ENCODE measurements around the gene OR4D2.
"Not testable (repeated sequence)": the region's sequence is repeated elsewhere in the genome, so short reads cannot be mapped to it uniquely, and the experiment has no call there.

Gene OR4D2

GRCh38 chr17:58136669-58137279, 30.0 kb upstream of the OR4D2 start:
- DNase-seq (ENCODE audit: low spot score) = peak; percentile 40
- peak; percentile 75 for TF ChIP-seq CTCF (conservative IDR thresholded peaks at IDR 0.05; ENCODE audit: low read depth)
- H3K27ac ChIP-seq = no peak overlapping the region
- CTCF ChIA-PET = interaction anchor here (0.6 to 1.1 kb wide), 4 partner anchors 9 to 1240 kb away, joined by 3 to 4 read pairs (median 3); no protein-coding TSS in a partner anchor
- POLR2A ChIA-PET (ENCODE audit: low non-redundant PET) = no interaction called here

GRCh38 chr17:58141505-58141904, 25.3 kb upstream of the OR4D2 start:
- TF ChIP-seq CTCF (conservative IDR thresholded peaks at IDR 0.05; ENCODE audit: low read depth) = no peak
- no peak overlapping the region for H3K27ac ChIP-seq
- ChIA-PET POLR2A (ENCODE audit: low non-redundant PET) (no interaction called here), CTCF (no interaction called here)
- DNase-seq (ENCODE audit: low spot score) = no peak

GRCh38 chr17:58143335-58143734, 23.4 kb upstream of the OR4D2 start:
- POLR2A ChIA-PET (ENCODE audit: low non-redundant PET); H3K27ac ChIP-seq; CTCF ChIA-PET: not testable (repeated sequence)

GRCh38 chr17:58144801-58145200, 22.0 kb upstream of the OR4D2 start:
- POLR2A ChIA-PET (ENCODE audit: low non-redundant PET) = no interaction called here

More at GRCh38 chr17:58143335-58143734, 23.4 kb upstream of the OR4D2 start:
- DNase-seq (ENCODE audit: low spot score) = not testable (repeated sequence)

GRCh38 chr17:58147930-58148434, 18.8 kb upstream of the OR4D2 start, which contains the start of gene OR4D1:
OR4D1 (plus strand) TSS chr17:58148384; CDS start chr17:58155154, 6,770 bp downstream.
- no peak for TF ChIP-seq CTCF (conservative IDR thresholded peaks at IDR 0.05; ENCODE audit: low read depth)
- H3K27ac ChIP-seq = no peak within 1 kb of the TSS
- DNase-seq (ENCODE audit: low spot score) = no peak
- CTCF ChIA-PET = interaction anchor here (0.8 kb wide), 1 partner anchor 46 kb away, joined by 4 read pairs; no protein-coding TSS in a partner anchor
- POLR2A ChIA-PET (ENCODE audit: low non-redundant PET) = no interaction called here

More at GRCh38 chr17:58144801-58145200, 22.0 kb upstream of the OR4D2 start:
- H3K27ac ChIP-seq = no peak overlapping the region
- CTCF ChIA-PET = no interaction called here
- DNase-seq (ENCODE audit: low spot score) = no peak
- TF ChIP-seq CTCF (conservative IDR thresholded peaks at IDR 0.05; ENCODE audit: low read depth) = no peak

GRCh38 chr17:58148609-58149008, 18.2 kb upstream of the OR4D2 start:
- ChIA-PET CTCF (interaction anchor here (0.8 kb wide), 1 partner anchor 46 kb away, joined by 4 read pairs; no protein-coding TSS in a partner anchor), POLR2A (ENCODE audit: low non-redundant PET) (no interaction called here)
- DNase-seq (ENCODE audit: low spot score) = no peak
- TF ChIP-seq CTCF (conservative IDR thresholded peaks at IDR 0.05; ENCODE audit: low read depth) = no peak
- no peak overlapping the region for H3K27ac ChIP-seq

GRCh38 chr17:58150394-58150793, 16.4 kb upstream of the OR4D2 start:
- no peak for DNase-seq (ENCODE audit: low spot score)
- CTCF ChIA-PET = no interaction called here
- no peak overlapping the region for H3K27ac ChIP-seq
- POLR2A ChIA-PET (ENCODE audit: low non-redundant PET) = no interaction called here
- TF ChIP-seq CTCF (conservative IDR thresholded peaks at IDR 0.05; ENCODE audit: low read depth) = no peak

Measured in RWPE1 (cell line).